ENCODE results near the gene UCK1. TPM values are rescaled to one million over a fixed set of nuclear protein-coding genes. Genes with fewer than 3 reads are reported as not detected.
"Not testable (repeated sequence)": the region's sequence is repeated elsewhere in the genome, so short reads cannot be mapped to it uniquely, and the experiment has no call there.

Gene UCK1
- total and polyA plus RNA-seq, 4 donors, result 17.6 to 28.6 (median 25.1) TPM

- Histone ChIP-seq H3K4me3 (no peak overlapping the region), H3K36me3 (ENCODE audit: control insufficient read depth in 4 of 4, insufficient read depth in 4 of 4, low read length in 4 of 4) (peaks cover 0 to 3% (median 0%) of the 10 kb centered on the region in 4 donors), H3K27ac (ENCODE audit: low read depth in 1 of 2, low read length in 1 of 2) (no peak overlapping the region), H3K27me3 (ENCODE audit: control insufficient read depth in 3 of 3, insufficient read depth in 3 of 3, low read length in 2 of 3) (peaks cover 0 to 14% (median 13%) of the 10 kb centered on the region in 3 donors), H3K9me3 (ENCODE audit: control insufficient read depth in 4 of 4, insufficient read depth in 3 of 4, low read length in 3 of 4) (no peaks in the 10 kb centered on the region), H3K4me1 (ENCODE audit: control insufficient read depth in 5 of 5, insufficient read depth in 5 of 5, low read length in 5 of 5) (peaks cover 0 to 4% (median 0%) of the 10 kb centered on the region in 5 donors), H3K9ac (ENCODE audit: insufficient read depth in 1 of 2, low read length in 2 of 2) (no peak overlapping the region)
- WGBS, 2 donors, result 31 to 35% methylated on average over 41 to 54 of the region's 54 CpGs
- ATAC-seq (ENCODE audit: insufficient read depth, low FRiP score) (no peak), DNase-seq (no peak)
- TF ChIP-seq, protein P1, sequence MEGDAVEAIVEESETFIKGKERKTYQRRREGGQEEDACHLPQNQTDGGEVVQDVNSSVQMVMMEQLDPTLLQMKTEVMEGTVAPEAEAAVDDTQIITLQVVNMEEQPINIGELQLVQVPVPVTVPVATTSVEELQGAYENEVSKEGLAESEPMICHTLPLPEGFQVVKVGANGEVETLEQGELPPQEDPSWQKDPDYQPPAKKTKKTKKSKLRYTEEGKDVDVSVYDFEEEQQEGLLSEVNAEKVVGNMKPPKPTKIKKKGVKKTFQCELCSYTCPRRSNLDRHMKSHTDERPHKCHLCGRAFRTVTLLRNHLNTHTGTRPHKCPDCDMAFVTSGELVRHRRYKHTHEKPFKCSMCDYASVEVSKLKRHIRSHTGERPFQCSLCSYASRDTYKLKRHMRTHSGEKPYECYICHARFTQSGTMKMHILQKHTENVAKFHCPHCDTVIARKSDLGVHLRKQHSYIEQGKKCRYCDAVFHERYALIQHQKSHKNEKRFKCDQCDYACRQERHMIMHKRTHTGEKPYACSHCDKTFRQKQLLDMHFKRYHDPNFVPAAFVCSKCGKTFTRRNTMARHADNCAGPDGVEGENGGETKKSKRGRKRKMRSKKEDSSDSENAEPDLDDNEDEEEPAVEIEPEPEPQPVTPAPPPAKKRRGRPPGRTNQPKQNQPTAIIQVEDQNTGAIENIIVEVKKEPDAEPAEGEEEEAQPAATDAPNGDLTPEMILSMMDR (IDR thresholded peaks at IDR 0.05; ENCODE audit: control extremely low read depth, extremely low read depth), result no peak
These were observed 23.8 kb upstream of the UCK1 start for GRCh38 chr9:131554843-131555351.

DNA sequence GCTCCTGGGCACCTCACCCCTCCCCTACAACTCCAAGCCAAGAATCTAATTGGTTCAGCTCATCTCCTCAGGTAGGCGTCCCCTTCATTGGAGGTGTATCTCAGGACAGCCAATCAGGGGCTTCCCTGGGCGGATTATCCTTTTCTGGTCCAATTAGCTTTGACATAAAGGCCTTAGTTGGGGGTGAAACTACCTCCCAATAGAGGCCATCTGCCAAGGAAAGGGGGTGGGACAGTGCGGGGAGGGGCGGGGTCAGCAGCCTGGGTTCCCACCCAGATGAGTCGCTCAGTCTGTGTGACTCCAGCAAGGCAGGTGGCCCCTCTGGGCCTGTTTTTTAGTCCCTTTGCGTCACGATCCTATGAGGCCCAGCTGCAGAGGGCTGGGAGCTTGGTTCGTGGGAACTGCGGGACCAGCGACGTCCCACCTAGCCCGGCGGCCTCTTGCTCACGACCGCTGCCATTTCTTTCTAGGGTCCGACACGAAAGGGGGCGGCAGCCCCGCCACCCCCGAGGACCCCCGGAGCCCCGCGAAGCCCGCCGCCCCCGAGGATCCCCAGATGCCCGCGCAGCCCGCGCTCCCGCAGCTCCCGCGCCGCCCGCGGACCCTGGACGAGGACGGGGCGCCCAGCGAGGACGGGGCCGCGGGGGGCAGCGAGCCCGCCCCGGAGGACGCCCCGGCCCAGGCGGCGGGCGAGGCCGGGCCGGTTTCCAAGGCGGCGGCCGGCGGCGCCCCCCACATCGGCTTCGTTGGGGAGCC is 23.2 kb upstream of the UCK1 start:
- Histone ChIP-seq H3K27ac (ENCODE audit: low read depth in 1 of 2, low read length in 1 of 2) (no peak overlapping the region), H3K4me1 (ENCODE audit: control insufficient read depth in 5 of 5, insufficient read depth in 5 of 5, low read length in 5 of 5) (peaks cover 0 to 2% (median 0%) of the 10 kb centered on the region in 5 donors), H3K27me3 (ENCODE audit: control insufficient read depth in 3 of 3, insufficient read depth in 3 of 3, low read length in 2 of 3) (peaks cover 0 to 14% (median 13%) of the 10 kb centered on the region in 3 donors), H3K36me3 (ENCODE audit: control insufficient read depth in 4 of 4, insufficient read depth in 4 of 4, low read length in 4 of 4) (peaks cover 0 to 3% (median 0%) of the 10 kb centered on the region in 4 donors), H3K4me3 (no peak overlapping the region), H3K9ac (ENCODE audit: insufficient read depth in 1 of 2, low read length in 2 of 2) (no peak overlapping the region), H3K9me3 (ENCODE audit: control insufficient read depth in 4 of 4, insufficient read depth in 3 of 4, low read length in 3 of 4) (no peaks in the 10 kb centered on the region)
- ATAC-seq (ENCODE audit: insufficient read depth, low FRiP score) (no peak), DNase-seq (no peak)
- WGBS, 2 donors, result 39 to 48% methylated on average over 42 to 60 of the region's 60 CpGs
- TF ChIP-seq, protein P1 (IDR thresholded peaks at IDR 0.05; ENCODE audit: control extremely low read depth, extremely low read depth), result no peak

DNA sequence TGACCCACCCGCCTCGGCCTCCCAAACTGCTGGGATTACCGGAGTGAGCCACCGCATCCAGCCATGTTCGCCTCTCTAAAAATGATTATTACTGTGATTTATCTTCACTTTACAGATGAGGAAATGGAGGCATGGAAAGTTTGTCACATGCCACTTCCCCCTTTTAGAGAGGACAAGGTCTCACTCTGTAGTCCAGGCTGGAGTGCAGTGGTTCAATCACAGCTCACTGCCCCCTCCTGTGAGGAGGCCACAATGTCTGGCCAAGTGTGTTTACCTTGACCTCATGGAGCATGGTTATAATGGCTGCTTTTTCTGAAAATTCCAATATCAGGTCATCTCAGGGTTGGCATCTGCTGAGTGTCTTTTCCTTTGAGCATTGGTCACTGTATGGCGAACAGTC is 21.0 kb upstream of the UCK1 start:
- H3K36me3 ChIP-seq (ENCODE audit: control insufficient read depth in 4 of 4, insufficient read depth in 4 of 4, low read length in 4 of 4), result peaks cover 0 to 3% (median 0%) of the 10 kb centered on the region in 4 donors
- H3K27me3 ChIP-seq (ENCODE audit: control insufficient read depth in 3 of 3, insufficient read depth in 3 of 3, low read length in 2 of 3), result peaks cover 0 to 15% (median 14%) of the 10 kb centered on the region in 3 donors
- no peaks in the 10 kb centered on the region for H3K9me3 ChIP-seq (ENCODE audit: control insufficient read depth in 4 of 4, insufficient read depth in 3 of 4, low read length in 3 of 4)
- H3K4me1 ChIP-seq (ENCODE audit: control insufficient read depth in 5 of 5, insufficient read depth in 5 of 5, low read length in 5 of 5), result peaks cover 0 to 2% (median 0%) of the 10 kb centered on the region in 5 donors
- no peak overlapping the region for H3K9ac ChIP-seq (ENCODE audit: insufficient read depth in 1 of 2, low read length in 2 of 2)
- TF ChIP-seq, protein P1 (IDR thresholded peaks at IDR 0.05; ENCODE audit: control extremely low read depth, extremely low read depth), result no peak
- ATAC-seq (ENCODE audit: insufficient read depth, low FRiP score), result no peak
- H3K27ac ChIP-seq (ENCODE audit: low read depth in 1 of 2, low read length in 1 of 2), result no peak overlapping the region
- DNase-seq, result no peak
- WGBS, 2 donors, result 77 to 86% methylated on average over 6 of the region's 6 CpGs
- no peak overlapping the region for H3K4me3 ChIP-seq

DNA sequence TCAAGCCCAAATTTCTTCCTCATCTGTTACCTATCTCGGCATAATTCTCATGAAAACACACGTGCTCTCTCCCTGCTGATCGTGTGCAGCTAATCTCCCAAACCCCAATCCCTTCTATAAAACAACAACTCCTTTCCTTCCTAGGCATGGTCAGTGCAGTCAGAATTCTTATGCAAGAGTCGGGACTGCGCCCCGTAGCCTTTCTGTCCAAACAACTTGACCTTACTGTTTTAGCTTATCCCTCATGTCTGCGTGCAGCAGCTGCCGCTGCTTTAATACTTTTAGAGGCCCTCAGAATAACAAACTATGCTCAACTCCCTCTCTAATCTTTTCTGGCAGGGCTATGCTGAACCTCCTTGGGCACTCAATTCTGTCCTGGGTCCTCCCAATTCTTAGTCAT is 19.4 kb upstream of the UCK1 start:
- peaks cover 0 to 15% (median 11%) of the 10 kb centered on the region in 3 donors for H3K27me3 ChIP-seq (ENCODE audit: control insufficient read depth in 3 of 3, insufficient read depth in 3 of 3, low read length in 2 of 3)
- H3K27ac ChIP-seq (ENCODE audit: low read depth in 1 of 2, low read length in 1 of 2); H3K9ac ChIP-seq (ENCODE audit: insufficient read depth in 1 of 2, low read length in 2 of 2); H3K4me3 ChIP-seq; H3K9me3 ChIP-seq (ENCODE audit: control insufficient read depth in 4 of 4, insufficient read depth in 3 of 4, low read length in 3 of 4); H3K36me3 ChIP-seq (ENCODE audit: control insufficient read depth in 4 of 4, insufficient read depth in 4 of 4, low read length in 4 of 4); ATAC-seq (ENCODE audit: insufficient read depth, low FRiP score): not testable (repeated sequence)
- WGBS, 2 donors, result 59 to 78% methylated on average over 8 of the region's 8 CpGs
- peaks cover 0 to 13% (median 0%) of the 10 kb centered on the region in 5 donors for H3K4me1 ChIP-seq (ENCODE audit: control insufficient read depth in 5 of 5, insufficient read depth in 5 of 5, low read length in 5 of 5)
- DNase-seq, result peak in 2 of 3 donors; percentile 11

DNA sequence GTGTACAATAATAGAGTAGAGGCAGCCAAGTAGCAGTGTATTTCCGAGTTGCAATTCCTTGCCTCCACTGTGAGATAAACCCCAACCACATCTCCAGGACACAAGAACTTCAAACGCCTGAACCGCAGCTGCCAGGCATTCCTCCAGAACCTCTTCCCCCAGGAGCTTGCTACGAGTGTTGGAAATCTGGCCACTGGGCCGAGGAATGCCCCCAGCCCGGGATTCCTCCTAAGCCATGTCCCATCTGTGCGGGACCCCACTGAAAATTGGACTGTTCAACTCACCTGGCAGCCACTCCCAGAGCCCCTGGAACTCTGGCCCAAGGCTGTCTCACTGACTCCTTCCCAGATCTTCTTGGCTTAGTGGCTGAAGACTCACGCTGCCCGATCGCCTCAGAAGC is 18.1 kb upstream of the UCK1 start:
- Histone ChIP-seq H3K27me3 (ENCODE audit: control insufficient read depth in 3 of 3, insufficient read depth in 3 of 3, low read length in 2 of 3) (peaks cover 0 to 21% (median 11%) of the 10 kb centered on the region in 3 donors), H3K4me1 (ENCODE audit: control insufficient read depth in 5 of 5, insufficient read depth in 5 of 5, low read length in 5 of 5) (peaks cover 0 to 15% (median 0%) of the 10 kb centered on the region in 5 donors)
- ATAC-seq (ENCODE audit: insufficient read depth, low FRiP score); H3K9ac ChIP-seq (ENCODE audit: insufficient read depth in 1 of 2, low read length in 2 of 2); H3K36me3 ChIP-seq (ENCODE audit: control insufficient read depth in 4 of 4, insufficient read depth in 4 of 4, low read length in 4 of 4); H3K4me3 ChIP-seq; DNase-seq; H3K27ac ChIP-seq (ENCODE audit: low read depth in 1 of 2, low read length in 1 of 2); H3K9me3 ChIP-seq (ENCODE audit: control insufficient read depth in 4 of 4, insufficient read depth in 3 of 4, low read length in 3 of 4): not testable (repeated sequence)
- WGBS, 2 donors, result 90 to 92% methylated on average over 10 of the region's 10 CpGs
